ENCODE measurements around the gene DBP.

DNA sequence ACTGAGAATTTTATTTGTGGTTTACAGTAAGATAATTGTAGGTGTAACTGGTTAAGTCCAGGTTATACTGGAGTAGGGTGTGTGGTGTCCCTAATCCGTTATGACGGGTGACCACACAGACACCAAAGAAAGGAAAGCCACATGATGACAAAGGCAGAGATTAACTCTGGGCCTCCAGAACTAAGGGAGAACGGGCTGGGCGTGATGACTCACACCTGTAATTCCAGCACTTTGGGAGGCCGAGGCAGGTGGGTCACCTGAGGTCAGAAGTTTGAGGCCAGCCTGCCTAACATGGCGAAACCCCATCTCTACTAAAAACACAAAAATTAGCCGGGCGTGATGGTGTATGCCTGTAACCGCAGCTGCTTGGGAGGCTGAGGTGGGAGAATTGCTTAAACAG lies 48.4 kb upstream of the DBP start:
- TF ChIP-seq POLR2A (IDR thresholded peaks at IDR 0.05) = no peak
- no peak for TF ChIP-seq CTCF (IDR thresholded peaks at IDR 0.05)
- no peak for TF ChIP-seq POLR2AphosphoS5 (IDR thresholded peaks at IDR 0.05)
- no peak for TF ChIP-seq EP300 (IDR thresholded peaks at IDR 0.05; ENCODE audit: low read depth)
